Osteoblast (primary cell): ENCODE measurements around the gene EPRS1. TPM values are rescaled to one million over a fixed set of nuclear protein-coding genes. Genes with fewer than 3 reads are reported as not detected.
"Not testable (repeated sequence)": the region's sequence is repeated elsewhere in the genome, so short reads cannot be mapped to it uniquely, and the experiment has no call there.

Experiments used
- DNase-seq: peaks from one replicate; pipeline ENCODE4 v3.0.0; 2011; ENCODE audit warnings: low spot score, mixed read lengths; ENCODE audit not compliant: insufficient read length; ENCODE audit errors: missing footprints
- H2AFZ ChIP-seq: 2 replicates; pipeline ENCODE4 v1.6.0; 2011; ENCODE audit warnings: mild to moderate bottlenecking, low read length
- H3K27ac ChIP-seq: 2 replicates; pipeline ENCODE4 v1.5.1; 2011; ENCODE audit warnings: mild to moderate bottlenecking, low read depth, low read length, moderate library complexity
- H3K27me3 ChIP-seq: 2 replicates; pipeline ENCODE4 v1.6.0; 2012; ENCODE audit warnings: mild to moderate bottlenecking, control low read depth, inconsistent platforms, low read length, moderate library complexity; ENCODE audit not compliant: insufficient read depth
- H3K36me3 ChIP-seq: 2 replicates; pipeline ENCODE4 v1.5.1; 2011; ENCODE audit warnings: mild to moderate bottlenecking, low read length, control low read depth, moderate library complexity; ENCODE audit not compliant: insufficient read depth
- H3K4me1 ChIP-seq: 2 replicates; pipeline ENCODE4 v1.5.1; 2011; ENCODE audit warnings: mild to moderate bottlenecking, low read length, control low read depth, moderate library complexity; ENCODE audit not compliant: insufficient read depth
- H3K4me2 ChIP-seq: 2 replicates; pipeline ENCODE4 v1.6.0; 2011; ENCODE audit warnings: mild to moderate bottlenecking, low read length; ENCODE audit not compliant: insufficient read depth
- H3K4me3 ChIP-seq: fragments of 200-600 bp; sonication (generic); 3 replicates; pipeline ENCODE4 v1.5.1; 2012; ENCODE audit warnings: mild to moderate bottlenecking, low read length, inconsistent platforms; ENCODE audit not compliant: insufficient read depth
- H3K79me2 ChIP-seq: 2 replicates; pipeline ENCODE4 v1.6.0; 2012; ENCODE audit warnings: mild to moderate bottlenecking, low read length, control low read depth, inconsistent platforms; ENCODE audit not compliant: insufficient read depth
- H3K9me3 ChIP-seq: 2 replicates; pipeline ENCODE4 v1.5.1; 2011; ENCODE audit warnings: low read depth, low read length, control low read depth
- H4K20me1 ChIP-seq: 2 replicates; pipeline ENCODE4 v1.6.0; 2012; ENCODE audit warnings: mild to moderate bottlenecking, low read length, control low read depth; ENCODE audit not compliant: insufficient read depth
- total RNA-seq: library from RNA; depleted of rRNA; stranded (reverse); fragments of >200 nt; gene quantifications from 2 replicates; pipeline ENCODE4 v1.2.3, GENCODE V29; 2012
- TF ChIP-seq, protein P1 (sequence below): IDR thresholded peaks from 2 replicates; pipeline ENCODE4 v1.5.1; 2011; ENCODE audit warnings: mild to moderate bottlenecking, low read depth, low read length, moderate library complexity; ENCODE audit errors: extremely low read depth

EPRS1 gene
- total RNA-seq, 1 donor: 203 TPM

DNA sequence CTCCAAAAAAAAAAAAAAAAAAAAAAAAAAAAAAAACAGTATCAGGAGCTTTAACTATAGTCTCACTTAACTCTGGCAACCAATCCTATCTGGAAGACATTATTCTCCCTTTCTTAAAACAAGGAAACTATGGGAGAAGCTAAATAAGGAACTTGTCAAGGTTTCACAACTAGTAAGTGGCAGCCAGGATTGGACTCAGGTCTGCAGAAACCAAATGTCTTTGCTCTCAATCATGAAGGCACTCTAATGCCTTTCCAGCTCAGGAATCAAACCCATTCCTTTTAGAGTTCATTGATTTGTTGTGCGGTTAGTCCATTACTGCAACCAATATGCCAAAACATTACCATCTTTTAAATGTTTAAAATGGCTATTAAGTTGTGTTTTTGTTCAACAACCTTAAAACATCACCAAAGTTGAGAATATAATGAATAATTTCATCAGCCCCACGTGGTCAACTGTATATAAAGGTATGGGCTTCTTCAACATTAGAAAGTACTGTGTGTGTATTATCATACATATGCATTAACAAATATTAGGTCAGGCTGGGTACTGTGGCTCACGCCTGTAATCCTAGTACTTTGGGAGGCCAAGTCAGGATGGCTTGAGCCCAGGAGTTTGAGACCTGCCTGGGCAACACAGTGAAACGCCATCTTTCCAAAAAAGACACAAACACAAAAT is 1.5 kb downstream of the EPRS1 start:
- Histone ChIP-seq H3K4me2 (peak overlapping the region; percentile 85), H3K4me1 (peaks cover 16% of the 10 kb centered on the region), H3K79me2 (peaks cover 73% of the 10 kb centered on the region), H4K20me1 (peaks cover 21% of the 10 kb centered on the region), H3K27me3 (no peaks in the 10 kb centered on the region), H3K4me3 (peak overlapping the region; percentile 100), H3K27ac (peak overlapping the region; percentile 93), H3K9me3 (no peaks in the 10 kb centered on the region), H3K36me3 (peaks cover 5% of the 10 kb centered on the region), H2AFZ (no peak overlapping the region)
- no peak for DNase-seq
- TF ChIP-seq, protein P1, sequence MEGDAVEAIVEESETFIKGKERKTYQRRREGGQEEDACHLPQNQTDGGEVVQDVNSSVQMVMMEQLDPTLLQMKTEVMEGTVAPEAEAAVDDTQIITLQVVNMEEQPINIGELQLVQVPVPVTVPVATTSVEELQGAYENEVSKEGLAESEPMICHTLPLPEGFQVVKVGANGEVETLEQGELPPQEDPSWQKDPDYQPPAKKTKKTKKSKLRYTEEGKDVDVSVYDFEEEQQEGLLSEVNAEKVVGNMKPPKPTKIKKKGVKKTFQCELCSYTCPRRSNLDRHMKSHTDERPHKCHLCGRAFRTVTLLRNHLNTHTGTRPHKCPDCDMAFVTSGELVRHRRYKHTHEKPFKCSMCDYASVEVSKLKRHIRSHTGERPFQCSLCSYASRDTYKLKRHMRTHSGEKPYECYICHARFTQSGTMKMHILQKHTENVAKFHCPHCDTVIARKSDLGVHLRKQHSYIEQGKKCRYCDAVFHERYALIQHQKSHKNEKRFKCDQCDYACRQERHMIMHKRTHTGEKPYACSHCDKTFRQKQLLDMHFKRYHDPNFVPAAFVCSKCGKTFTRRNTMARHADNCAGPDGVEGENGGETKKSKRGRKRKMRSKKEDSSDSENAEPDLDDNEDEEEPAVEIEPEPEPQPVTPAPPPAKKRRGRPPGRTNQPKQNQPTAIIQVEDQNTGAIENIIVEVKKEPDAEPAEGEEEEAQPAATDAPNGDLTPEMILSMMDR: no peak

DNA sequence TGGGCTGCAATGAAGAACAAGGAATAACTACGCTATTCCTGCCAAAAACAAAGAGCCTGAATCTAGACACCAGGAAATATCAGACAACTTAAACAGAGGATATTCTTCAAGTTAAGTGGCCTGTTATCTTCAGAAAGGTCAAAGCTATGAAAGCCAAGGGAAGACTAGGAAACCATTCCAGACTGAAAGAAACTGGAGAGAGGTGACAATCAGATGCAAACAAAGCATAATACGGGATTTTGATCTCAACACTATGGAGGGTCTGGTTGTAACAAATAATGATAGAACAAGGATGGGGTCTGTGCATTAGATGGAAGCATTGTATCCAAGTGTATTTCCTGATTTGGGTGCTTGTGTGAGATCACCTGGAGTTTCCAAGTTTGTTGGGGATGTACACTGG is 2.7 kb downstream of the EPRS1 start:
- Histone ChIP-seq H3K4me1 (peaks cover 16% of the 10 kb centered on the region), H3K36me3 (peaks cover 15% of the 10 kb centered on the region), H4K20me1 (peaks cover 21% of the 10 kb centered on the region), H3K4me2 (peak overlapping the region; percentile 41), H2AFZ (no peak overlapping the region), H3K9me3 (no peaks in the 10 kb centered on the region), H3K27ac (no peak overlapping the region), H3K27me3 (no peaks in the 10 kb centered on the region), H3K4me3 (no peak overlapping the region), H3K79me2 (peaks cover 82% of the 10 kb centered on the region)
- TF ChIP-seq, protein P1: no peak
- no peak for DNase-seq

DNA sequence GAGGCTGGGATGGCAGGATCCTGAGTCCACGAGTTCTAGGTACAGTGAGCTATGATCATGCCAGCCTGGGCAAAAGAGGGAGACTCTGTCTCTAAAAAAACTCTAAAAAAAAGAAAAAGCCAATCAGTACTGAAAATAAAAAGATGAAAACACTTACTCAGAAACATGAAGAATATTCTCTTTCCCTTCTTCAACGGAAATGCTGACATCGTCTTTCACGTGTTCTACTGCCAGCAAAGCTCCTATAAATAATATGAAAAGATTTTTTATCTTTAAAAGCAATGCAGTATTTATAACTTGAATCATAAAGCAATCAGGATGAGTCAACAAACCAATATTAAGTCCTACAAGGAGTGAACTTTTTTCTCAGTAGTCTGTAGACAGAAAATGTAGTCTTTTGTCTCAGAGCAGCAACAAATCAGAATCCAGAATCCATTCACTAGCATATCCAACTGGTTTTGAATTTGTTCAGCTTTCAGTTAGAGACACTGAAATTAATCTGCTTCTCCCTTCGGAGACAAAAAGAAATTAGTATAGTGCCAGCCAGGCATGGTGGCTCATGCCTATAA is 6.2 kb downstream of the EPRS1 start:
- TF ChIP-seq, protein P1: no peak
- peaks cover 21% of the 10 kb centered on the region for H3K36me3 ChIP-seq
- no peak overlapping the region for H3K4me2 ChIP-seq
- no peaks in the 10 kb centered on the region for H3K9me3 ChIP-seq
- no peak overlapping the region for H2AFZ ChIP-seq
- no peak overlapping the region for H3K27ac ChIP-seq
- no peak overlapping the region for H3K4me3 ChIP-seq
- no peaks in the 10 kb centered on the region for H3K27me3 ChIP-seq
- peaks cover 92% of the 10 kb centered on the region for H3K79me2 ChIP-seq
- peaks cover 26% of the 10 kb centered on the region for H4K20me1 ChIP-seq
- no peak for DNase-seq
- H3K4me1 ChIP-seq: peaks cover 12% of the 10 kb centered on the region

DNA sequence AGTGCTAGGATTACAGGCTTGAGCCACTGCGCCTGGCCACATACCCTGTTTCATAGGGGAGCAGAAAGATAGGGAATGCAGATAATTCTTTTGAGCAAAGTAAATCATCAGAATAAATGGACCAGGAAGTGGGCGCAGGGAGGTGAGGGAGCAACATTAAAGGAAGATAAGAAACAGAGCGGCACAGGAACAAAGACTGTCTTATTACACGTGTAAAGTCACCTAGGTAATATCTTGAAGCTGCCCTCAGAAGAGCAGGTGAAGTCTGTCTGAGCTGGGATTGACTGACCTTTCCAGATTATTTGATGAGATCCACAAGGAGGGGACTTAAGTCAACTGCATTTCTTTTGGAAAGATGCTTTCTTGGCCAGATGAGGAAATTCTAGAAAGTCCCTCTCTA is 7.7 kb downstream of the EPRS1 start:
- Histone ChIP-seq H3K4me1 (peaks cover 1% of the 10 kb centered on the region), H3K4me3 (no peak overlapping the region), H2AFZ (no peak overlapping the region), H3K36me3 (peaks cover 19% of the 10 kb centered on the region), H3K4me2 (no peak overlapping the region), H3K79me2 (peaks cover 90% of the 10 kb centered on the region), H3K27ac (no peak overlapping the region), H4K20me1 (peaks cover 20% of the 10 kb centered on the region), H3K9me3 (no peaks in the 10 kb centered on the region), H3K27me3 (no peaks in the 10 kb centered on the region)
- DNase-seq: peak; percentile 43
- TF ChIP-seq, protein P1: no peak

DNA sequence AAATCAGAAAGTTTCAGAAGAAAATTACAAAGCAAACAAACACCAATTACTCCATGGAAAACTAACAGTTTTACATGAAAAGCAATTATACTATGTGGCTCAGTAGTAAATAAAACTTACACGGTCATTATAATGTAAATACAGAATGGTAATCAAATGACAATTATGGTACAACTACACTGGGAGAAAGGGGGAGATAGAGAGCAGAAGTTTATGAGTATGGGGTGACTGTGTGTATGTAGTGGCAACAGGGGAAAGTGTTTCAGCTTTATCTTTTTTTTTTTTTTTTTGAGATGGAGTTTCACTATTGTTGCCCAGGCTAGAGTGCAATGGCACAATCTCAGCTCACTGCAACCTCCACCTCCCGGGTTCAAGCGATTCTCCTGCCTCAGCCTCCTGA is 8.5 kb downstream of the EPRS1 start:
- H2AFZ ChIP-seq: not testable (repeated sequence)
- peaks cover 83% of the 10 kb centered on the region for H3K79me2 ChIP-seq

More for the DNA sequence above, 8.5 kb downstream of the EPRS1 start:
- H3K4me2 ChIP-seq, DNase-seq, H3K4me3 ChIP-seq, H3K9me3 ChIP-seq, H3K27ac ChIP-seq, H3K4me1 ChIP-seq, H3K27me3 ChIP-seq: not testable (repeated sequence)
- Histone ChIP-seq H4K20me1 (peaks cover 16% of the 10 kb centered on the region), H3K36me3 (peaks cover 25% of the 10 kb centered on the region)
